Lower lobe of right lung (tissue), 2 donors: ENCODE results near the gene FAM193B. TPM values are rescaled to one million over a fixed set of nuclear protein-coding genes. Genes with fewer than 3 reads are reported as not detected.

Experiments used
- ATAC-seq, 2 donors: fragments of 200-7000 bp; cut with Tn5 transposase; one replicate each; pipeline ENCODE4 v1.9.1; 2020 to 2022; ENCODE audit warnings: mild to moderate bottlenecking in 2 of 2, moderate library complexity in 2 of 2
- DNase-seq: peaks from one replicate; pipeline ENCODE4 v3.0.0-alpha.2; 2020
- H3K27ac ChIP-seq: fragments of 200-600 bp; one replicate; pipeline ENCODE4 v1.8.0; 2022
- H3K27me3 ChIP-seq: fragments of 200-600 bp; one replicate; pipeline ENCODE4 v1.8.0; 2022; ENCODE audit warnings: low read depth
- H3K36me3 ChIP-seq: fragments of 200-600 bp; one replicate; pipeline ENCODE4 v1.8.0; 2022; ENCODE audit warnings: mild to moderate bottlenecking
- H3K4me1 ChIP-seq: fragments of 200-600 bp; one replicate; pipeline ENCODE4 v1.8.0; 2022
- H3K4me3 ChIP-seq: fragments of 200-600 bp; one replicate; pipeline ENCODE4 v1.8.0; 2022; ENCODE audit warnings: mild to moderate bottlenecking
- H3K9me3 ChIP-seq: fragments of 200-600 bp; one replicate; pipeline ENCODE4 v1.8.0; 2022
- CTCF ChIP-seq: fragments of 200-600 bp; IDR thresholded peaks from one replicate; pipeline ENCODE4 v1.8.0; 2022; ENCODE audit warnings: antibody characterized with exemption, mild to moderate bottlenecking
- intact Hi-C: fragments of 100-400 bp; cut with DNase I; formaldehyde crosslinking; loops from one replicate; pipeline ENCODE4 v1.11.0; 2022
- total RNA-seq: library from RNA; stranded (reverse); fragmentation: NEBNext Ultra II Directional; extraction: Animal tissue kit (Norgen Biotek cat#: 25700); gene quantifications from one replicate; pipeline ENCODE4 v1.2.1, GENCODE V29; 2021
- donor health status: DM: no; HTN: yes; CAD: no; lungs with severe emphysema.

The FAM193B gene
- total RNA-seq, 1 donor from 2014 or later, result 89.1 TPM

GRCh38 chr5:177530638-177531037 is 23.7 kb downstream of the FAM193B start:
- Histone ChIP-seq H3K36me3 (peaks cover 98% of the 10 kb centered on the region), H3K4me1 (peaks cover 7% of the 10 kb centered on the region), H3K4me3 (no peak overlapping the region), H3K9me3 (no peaks in the 10 kb centered on the region), H3K27me3 (no peaks in the 10 kb centered on the region), H3K27ac (no peak overlapping the region)
- DNase-seq (no peak), ATAC-seq (peak; percentile 64 to 73)
- no peak for TF ChIP-seq CTCF
- intact Hi-C loops, result no loop called here

GRCh38 chr5:177529247-177530203 is 24.8 kb downstream of the FAM193B start:
- Histone ChIP-seq H3K27ac (no peak overlapping the region), H3K27me3 (no peaks in the 10 kb centered on the region), H3K4me1 (peaks cover 7% of the 10 kb centered on the region), H3K9me3 (no peaks in the 10 kb centered on the region), H3K36me3 (peaks cover 98% of the 10 kb centered on the region), H3K4me3 (no peak overlapping the region)
- no peak for DNase-seq
- intact Hi-C loops, result no loop called here
- no peak for ATAC-seq
- no peak for TF ChIP-seq CTCF

- DNase-seq, result no peak
- Histone ChIP-seq H3K27ac (no peak overlapping the region), H3K27me3 (no peaks in the 10 kb centered on the region), H3K4me3 (no peak overlapping the region), H3K9me3 (no peaks in the 10 kb centered on the region), H3K36me3 (peaks cover 98% of the 10 kb centered on the region), H3K4me1 (peaks cover 7% of the 10 kb centered on the region)
- intact Hi-C loops, result no loop called here
- ATAC-seq, result no peak
- no peak for TF ChIP-seq CTCF
Measured at GRCh38 chr5:177528631-177529030, 25.7 kb downstream of the FAM193B start.

GRCh38 chr5:177527595-177527994 is 26.8 kb downstream of the FAM193B start:
- no peak for TF ChIP-seq CTCF
- ATAC-seq, result no peak
- DNase-seq, result no peak
- intact Hi-C loops, result no loop called here
- Histone ChIP-seq H3K36me3 (peaks cover 93% of the 10 kb centered on the region), H3K4me3 (no peak overlapping the region), H3K27ac (no peak overlapping the region), H3K9me3 (no peaks in the 10 kb centered on the region), H3K27me3 (no peaks in the 10 kb centered on the region), H3K4me1 (peaks cover 7% of the 10 kb centered on the region)

GRCh38 chr5:177526791-177527190 is 27.6 kb downstream of the FAM193B start:
- ATAC-seq (no peak), DNase-seq (no peak)
- intact Hi-C loops, result no loop called here
- H3K4me3 ChIP-seq, result no peak overlapping the region
- no peaks in the 10 kb centered on the region for H3K9me3 ChIP-seq
- no peak overlapping the region for H3K27ac ChIP-seq
- H3K36me3 ChIP-seq, result peaks cover 90% of the 10 kb centered on the region
- peaks cover 7% of the 10 kb centered on the region for H3K4me1 ChIP-seq
- TF ChIP-seq CTCF, result no peak
- no peaks in the 10 kb centered on the region for H3K27me3 ChIP-seq
